Liver (tissue), 9 donors: ENCODE measurements around the gene MYMK. TPM values are rescaled to one million over a fixed set of nuclear protein-coding genes. Genes with fewer than 3 reads are reported as not detected.

Source experiments
- DNase-seq: peaks from one replicate; pipeline ENCODE4 v3.0.0-alpha.2; 2017; ENCODE audit warnings: low spot score
- H3K27ac ChIP-seq, 2 donors: one replicate each; pipeline ENCODE4 v1.7.0; 2013; ENCODE audit warnings: inconsistent platforms in 2 of 2, low read length in 2 of 2, control low read depth in 1 of 2, low read depth in 1 of 2, mild to moderate bottlenecking in 1 of 2
- H3K27me3 ChIP-seq, 4 donors: one replicate each; pipeline versions ENCODE4 v1.6.1 to v1.7.0; 2013; ENCODE audit warnings: low read length in 3 of 4, inconsistent platforms in 1 of 4, mild to moderate bottlenecking in 1 of 4, moderate library complexity in 1 of 4; ENCODE audit not compliant: control insufficient read depth in 4 of 4, insufficient read depth in 4 of 4
- H3K36me3 ChIP-seq, 4 donors: one replicate each; pipeline versions ENCODE4 v1.6.1 to v1.7.0; 2013; ENCODE audit warnings: low read length in 3 of 4, mild to moderate bottlenecking in 3 of 4, low read depth in 1 of 4, moderate library complexity in 1 of 4; ENCODE audit not compliant: control insufficient read depth in 4 of 4, insufficient read depth in 3 of 4
- H3K4me1 ChIP-seq, 4 donors: one replicate each; pipeline versions ENCODE4 v1.6.1 to v1.7.0; 2013; ENCODE audit warnings: low read length in 3 of 4, mild to moderate bottlenecking in 3 of 4, moderate library complexity in 1 of 4; ENCODE audit not compliant: control insufficient read depth in 4 of 4, insufficient read depth in 4 of 4
- H3K4me3 ChIP-seq, 3 donors: one replicate each; pipeline versions ENCODE4 v1.6.1 to v1.7.0; 2013; ENCODE audit warnings: low read length in 3 of 3, control low read depth in 1 of 3, low read depth in 1 of 3, mild to moderate bottlenecking in 1 of 3
- H3K9ac ChIP-seq, 2 donors: one replicate each; pipeline ENCODE4 v1.7.0; 2013; ENCODE audit warnings: low read length in 2 of 2, mild to moderate bottlenecking in 2 of 2, moderate library complexity in 2 of 2, control low read depth in 1 of 2, low read depth in 1 of 2
- H3K9me3 ChIP-seq, 4 donors: one replicate each; pipeline versions ENCODE4 v1.6.1 to v1.7.0; 2013; ENCODE audit warnings: low read length in 3 of 4; ENCODE audit not compliant: control insufficient read depth in 4 of 4
- ATF3 ChIP-seq: IDR thresholded peaks from 2 replicates; pipeline ENCODE4 v1.6.1; 2016; ENCODE audit warnings: antibody characterized with exemption
- CTCF ChIP-seq: fragments of 150-350 bp; IDR thresholded peaks from 2 replicates; pipeline ENCODE4 v1.5.1; 2017; ENCODE audit warnings: improper control_type of control experiment, low read depth, low read length; ENCODE audit not compliant: missing input control
- EGR1 ChIP-seq, 2 donors: IDR thresholded peaks; 2 replicates each; pipeline ENCODE4 v1.6.1; 2016 to 2018; ENCODE audit warnings: antibody characterized with exemption in 2 of 2, low read depth in 2 of 2
- FOXA1 ChIP-seq: IDR thresholded peaks from 2 replicates; pipeline ENCODE4 v1.6.1; 2016; ENCODE audit warnings: antibody characterized with exemption
- FOXA2 ChIP-seq: IDR thresholded peaks from 2 replicates; pipeline ENCODE4 v1.6.1; 2016; ENCODE audit warnings: antibody characterized with exemption
- GABPA ChIP-seq, 2 donors: IDR thresholded peaks in 1 of 2; conservative IDR thresholded peaks in 1 of 2; 2 replicates each; pipeline ENCODE4 v1.6.1; 2016; ENCODE audit warnings: antibody characterized with exemption in 2 of 2, mild to moderate bottlenecking in 1 of 2, moderate library complexity in 1 of 2
- HNF4A ChIP-seq, 2 donors: conservative IDR thresholded peaks; 2 replicates each; pipeline ENCODE4 v1.6.1; 2016; ENCODE audit warnings: antibody characterized with exemption in 2 of 2, mild to moderate bottlenecking in 2 of 2
- HNF4G ChIP-seq: IDR thresholded peaks from 2 replicates; pipeline ENCODE4 v1.6.1; 2016; ENCODE audit warnings: antibody characterized with exemption
- JUND ChIP-seq, 2 donors: IDR thresholded peaks; 2 replicates each; pipeline ENCODE4 v1.6.1; 2016; ENCODE audit warnings: antibody characterized with exemption in 2 of 2
- MAX ChIP-seq: IDR thresholded peaks from 2 replicates; pipeline ENCODE4 v1.6.1; 2016; ENCODE audit warnings: antibody characterized with exemption
- NR2F2 ChIP-seq: IDR thresholded peaks from 2 replicates; pipeline ENCODE4 v1.6.1; 2016; ENCODE audit warnings: antibody characterized with exemption
- RAD21 ChIP-seq, 2 donors: IDR thresholded peaks; 2 replicates each; pipeline ENCODE4 v1.6.1; 2016; ENCODE audit warnings: antibody characterized with exemption in 2 of 2, mild to moderate bottlenecking in 2 of 2
- REST ChIP-seq: IDR thresholded peaks from 2 replicates; pipeline ENCODE4 v1.6.1; 2016; ENCODE audit warnings: antibody characterized with exemption, mild to moderate bottlenecking
- RXRA ChIP-seq, 2 donors: IDR thresholded peaks; 2 replicates each; pipeline ENCODE4 v1.6.1; 2017 to 2018; ENCODE audit warnings: antibody characterized with exemption in 2 of 2, mild to moderate bottlenecking in 1 of 2
- SP1 ChIP-seq: IDR thresholded peaks from 2 replicates; pipeline ENCODE4 v1.6.1; 2018; ENCODE audit warnings: antibody characterized with exemption, mild to moderate bottlenecking
- TAF1 ChIP-seq: conservative IDR thresholded peaks from 2 replicates; pipeline ENCODE4 v1.6.1; 2016; ENCODE audit warnings: antibody characterized with exemption, mild to moderate bottlenecking
- YY1 ChIP-seq: IDR thresholded peaks from 2 replicates; pipeline ENCODE4 v1.6.1; 2016; ENCODE audit warnings: antibody characterized with exemption, mild to moderate bottlenecking
- ZBTB33 ChIP-seq: IDR thresholded peaks from 2 replicates; pipeline ENCODE4 v1.6.1; 2016; ENCODE audit warnings: antibody characterized with exemption
- WGBS: extraction: QIAGEN DNeasy Blood & Tissue Kit; methylation state at CpG from one replicate; pipeline ENCODE4 v1.1.7; 2013; 5-methylcytosine and 5-hydroxymethylcytosine counted together
- polyA plus RNA-seq, 2 donors: library from polyadenylated mRNA; stranded (reverse) in 1 of 2; unstranded in 1 of 2; fragments of 200-250 nt in 1 of 2; fragments of >200 nt in 1 of 2; fragmentation: Nextera tagmentation in 1 of 2; extraction: Ambion mirVana in 1 of 2; gene quantifications; one replicate each; pipeline versions ENCODE4 v1.2.1 to v1.2.3, GENCODE V29; 2013 to 2015
- total RNA-seq, 2 donors: library from RNA; depleted of rRNA; stranded (reverse); fragments of >200 nt; gene quantifications; one replicate each; pipeline ENCODE4 v1.2.3, GENCODE V29; 2014
- donor health status: healthy.
- donor health status: healthy.
- donor health status: healthy.
- donor health status: healthy.
- donor health status: healthy.

MYMK gene
- total and polyA plus RNA-seq, 4 donors: not detected

GRCh38 chr9:133467101-133467500, 57.7 kb downstream of the MYMK start:
- Histone ChIP-seq H3K9me3 (no peaks in the 10 kb centered on the region), H3K4me3 (no peak overlapping the region), H3K36me3 (peaks cover 2 to 18% (median 15%) of the 10 kb centered on the region in 4 donors), H3K9ac (no peak overlapping the region), H3K27me3 (no peaks in the 10 kb centered on the region), H3K4me1 (peaks cover 0 to 22% (median 13%) of the 10 kb centered on the region in 4 donors), H3K27ac (no peak overlapping the region)
- 92% methylated on average over 10 of the region's 10 CpGs for WGBS
- TF ChIP-seq HNF4A (conservative IDR thresholded peaks at IDR 0.05): no peak
- no peak for TF ChIP-seq TAF1
- TF ChIP-seq MAX: no peak
- no peak for TF ChIP-seq RXRA (IDR thresholded peaks at IDR 0.05)
- TF ChIP-seq ZBTB33: no peak
- no peak for TF ChIP-seq SP1
- no peak for TF ChIP-seq NR2F2
- no peak for TF ChIP-seq FOXA2
- TF ChIP-seq EGR1 (IDR thresholded peaks at IDR 0.05; ENCODE audit: low read depth in 2 of 2): no peak
- DNase-seq: no peak

GRCh38 chr9:133465984-133466383, 58.8 kb downstream of the MYMK start:
- no peaks in the 10 kb centered on the region for H3K9me3 ChIP-seq
- WGBS: 86% methylated on average over 6 of the region's 6 CpGs
- H3K27ac ChIP-seq: no peak overlapping the region
- no peak for DNase-seq
- H3K4me3 ChIP-seq: no peak overlapping the region
- H3K9ac ChIP-seq: no peak overlapping the region
- H3K4me1 ChIP-seq: peaks cover 3 to 27% (median 21%) of the 10 kb centered on the region in 4 donors
- no peaks in the 10 kb centered on the region for H3K27me3 ChIP-seq
- H3K36me3 ChIP-seq: peaks cover 2 to 18% (median 15%) of the 10 kb centered on the region in 4 donors
- TF ChIP-seq JUND (IDR thresholded peaks at IDR 0.05): no peak
- TF ChIP-seq EGR1 (IDR thresholded peaks at IDR 0.05; ENCODE audit: low read depth in 2 of 2): no peak
- no peak for TF ChIP-seq ATF3
- no peak for TF ChIP-seq GABPA (IDR thresholded peaks at IDR 0.05 in 1 of 2, conservative IDR thresholded peaks at IDR 0.05 in 1 of 2)
- no peak for TF ChIP-seq HNF4G
- TF ChIP-seq RXRA (IDR thresholded peaks at IDR 0.05): no peak
- TF ChIP-seq NR2F2: no peak
- no peak for TF ChIP-seq CTCF
- TF ChIP-seq TAF1: no peak
- TF ChIP-seq RAD21 (IDR thresholded peaks at IDR 0.05): no peak
- TF ChIP-seq YY1: no peak
- no peak for TF ChIP-seq HNF4A (conservative IDR thresholded peaks at IDR 0.05)
- TF ChIP-seq FOXA1: no peak
- no peak for TF ChIP-seq MAX
- no peak for TF ChIP-seq REST
- TF ChIP-seq ZBTB33: no peak
- no peak for TF ChIP-seq FOXA2
